ENCODE measurements around the gene PNPLA7. TPM values are rescaled to one million over a fixed set of nuclear protein-coding genes. Genes with fewer than 3 reads are reported as not detected.

Gene PNPLA7
- total RNA-seq, 4 donors from 2014 or later = 0.26 to 25.7 (median 3.4) TPM

GRCh38 chr9:137458194-137459151 is 91.7 kb downstream of the PNPLA7 start:
- no peak for TF ChIP-seq POLR2A (IDR thresholded peaks at IDR 0.05)
- TF ChIP-seq, protein P1, sequence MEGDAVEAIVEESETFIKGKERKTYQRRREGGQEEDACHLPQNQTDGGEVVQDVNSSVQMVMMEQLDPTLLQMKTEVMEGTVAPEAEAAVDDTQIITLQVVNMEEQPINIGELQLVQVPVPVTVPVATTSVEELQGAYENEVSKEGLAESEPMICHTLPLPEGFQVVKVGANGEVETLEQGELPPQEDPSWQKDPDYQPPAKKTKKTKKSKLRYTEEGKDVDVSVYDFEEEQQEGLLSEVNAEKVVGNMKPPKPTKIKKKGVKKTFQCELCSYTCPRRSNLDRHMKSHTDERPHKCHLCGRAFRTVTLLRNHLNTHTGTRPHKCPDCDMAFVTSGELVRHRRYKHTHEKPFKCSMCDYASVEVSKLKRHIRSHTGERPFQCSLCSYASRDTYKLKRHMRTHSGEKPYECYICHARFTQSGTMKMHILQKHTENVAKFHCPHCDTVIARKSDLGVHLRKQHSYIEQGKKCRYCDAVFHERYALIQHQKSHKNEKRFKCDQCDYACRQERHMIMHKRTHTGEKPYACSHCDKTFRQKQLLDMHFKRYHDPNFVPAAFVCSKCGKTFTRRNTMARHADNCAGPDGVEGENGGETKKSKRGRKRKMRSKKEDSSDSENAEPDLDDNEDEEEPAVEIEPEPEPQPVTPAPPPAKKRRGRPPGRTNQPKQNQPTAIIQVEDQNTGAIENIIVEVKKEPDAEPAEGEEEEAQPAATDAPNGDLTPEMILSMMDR (IDR thresholded peaks at IDR 0.05) = no peak
- peak; percentile 40 to 45 for DNase-seq
- Histone ChIP-seq H3K27me3 (no peaks in the 10 kb centered on the region), H3K9me3 (no peaks in the 10 kb centered on the region), H3K4me3 (peak overlapping the region; percentile 50 to 54), H3K27ac (peak overlapping the region; percentile 46 to 68), H3K4me1 (peaks cover 0 to 26% of the 10 kb centered on the region in 2 donors), H3K36me3 (no peaks in the 10 kb centered on the region)
- intact Hi-C loops (cut with DNase I; ENCODE audit: low total_unique reads) = no loop called here

GRCh38 chr9:137457406-137458193 is 92.6 kb downstream of the PNPLA7 start:
- Histone ChIP-seq H3K27me3 (no peaks in the 10 kb centered on the region), H3K27ac (peak overlapping the region in 1 of 2 donors; percentile 68), H3K4me1 (peaks cover 0 to 26% of the 10 kb centered on the region in 2 donors), H3K9me3 (no peaks in the 10 kb centered on the region), H3K36me3 (no peaks in the 10 kb centered on the region), H3K4me3 (no peak overlapping the region)
- DNase-seq = peak; percentile 17 to 20
- TF ChIP-seq, protein P1 (IDR thresholded peaks at IDR 0.05) = no peak
- no peak for TF ChIP-seq POLR2A (IDR thresholded peaks at IDR 0.05)
- intact Hi-C loops (cut with DNase I; ENCODE audit: low total_unique reads) = no loop called here

DNA sequence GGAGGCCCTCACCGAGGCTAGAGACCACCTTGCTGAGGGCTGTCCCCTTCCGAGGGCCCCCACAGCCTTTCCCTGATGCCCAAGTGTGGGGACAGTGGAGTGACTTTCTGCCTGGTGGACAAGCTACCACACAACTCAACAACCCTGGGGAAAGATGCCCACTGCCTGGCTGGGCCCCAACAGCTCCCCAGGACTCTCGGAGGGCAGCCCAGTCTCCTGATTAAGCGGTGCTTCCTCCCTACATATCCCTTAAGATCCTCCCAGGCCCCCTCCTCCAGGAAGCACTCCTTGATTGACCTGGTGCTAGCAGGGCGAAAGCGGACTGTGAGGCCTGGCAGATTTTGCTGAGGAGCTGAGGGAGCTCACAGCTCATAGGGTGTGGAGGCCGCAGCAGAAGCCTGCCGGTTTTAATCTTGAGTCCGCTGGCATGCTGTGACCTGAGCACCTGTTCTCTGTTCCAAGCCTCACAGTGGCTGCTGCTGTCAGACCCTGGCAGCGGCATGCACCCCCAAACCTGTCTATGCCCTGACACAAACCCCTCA is 93.3 kb downstream of the PNPLA7 start:
- no peak overlapping the region for H3K4me3 ChIP-seq

DNA sequence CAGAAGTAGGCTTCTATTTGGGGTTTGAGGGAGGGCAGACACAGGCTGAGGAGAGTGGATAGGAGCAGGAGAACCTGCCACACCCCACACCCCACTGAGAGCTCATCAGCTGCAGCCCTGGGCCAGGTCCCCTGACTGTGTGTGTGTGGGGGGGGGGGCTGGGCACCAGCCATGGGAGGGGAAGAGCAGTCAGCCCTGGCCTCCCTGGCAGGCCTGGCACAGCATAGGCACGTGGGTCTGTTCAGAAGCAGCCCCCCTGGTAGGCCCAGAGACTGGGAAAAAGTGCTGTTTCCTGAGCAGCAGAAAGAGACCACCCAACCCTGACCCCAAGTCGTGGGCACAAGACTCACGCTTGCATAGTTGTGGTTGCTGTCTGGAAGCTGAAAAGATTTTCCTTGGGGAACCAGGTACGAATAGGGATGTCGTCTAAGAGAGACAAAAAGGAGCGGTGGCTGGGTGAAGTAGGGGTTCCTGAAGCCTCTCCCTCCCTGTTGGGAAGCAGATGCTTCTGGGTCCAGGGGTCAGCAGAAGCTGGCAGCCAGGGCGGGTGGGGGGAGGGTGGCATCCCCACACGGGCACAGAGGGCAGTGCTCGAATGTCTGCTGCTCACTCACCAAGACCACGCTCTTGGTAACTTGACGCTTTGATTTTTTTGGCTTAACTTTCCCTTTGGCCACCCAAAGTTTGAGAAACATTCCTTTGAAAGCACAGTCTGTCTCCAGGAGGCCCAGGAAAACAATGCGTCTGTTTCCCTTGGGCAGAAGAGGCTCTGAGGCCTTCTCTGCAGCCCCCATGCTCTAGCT is 93.9 kb downstream of the PNPLA7 start:
- TF ChIP-seq, protein P1 (IDR thresholded peaks at IDR 0.05) = no peak
- no peak for TF ChIP-seq POLR2A (IDR thresholded peaks at IDR 0.05)
- Histone ChIP-seq H3K9me3 (no peaks in the 10 kb centered on the region), H3K27ac (no peak overlapping the region), H3K4me3 (no peak overlapping the region), H3K4me1 (peaks cover 0 to 26% of the 10 kb centered on the region in 2 donors), H3K36me3 (no peaks in the 10 kb centered on the region), H3K27me3 (no peaks in the 10 kb centered on the region)
- DNase-seq = peak in 1 of 2 donors; percentile 11
- intact Hi-C loops (cut with DNase I; ENCODE audit: low total_unique reads) = no loop called here

More for the DNA sequence above, 93.3 kb downstream of the PNPLA7 start:
- Histone ChIP-seq H3K27ac (no peak overlapping the region), H3K4me1 (peaks cover 0 to 26% of the 10 kb centered on the region in 2 donors), H3K36me3 (no peaks in the 10 kb centered on the region), H3K27me3 (no peaks in the 10 kb centered on the region), H3K9me3 (no peaks in the 10 kb centered on the region)
- intact Hi-C loops (cut with DNase I; ENCODE audit: low total_unique reads) = no loop called here
- peak in 1 of 2 donors; percentile 17 for DNase-seq
- TF ChIP-seq POLR2A (IDR thresholded peaks at IDR 0.05) = no peak
- TF ChIP-seq, protein P1 (IDR thresholded peaks at IDR 0.05) = no peak
